ENCODE measurements around the gene FANCB. TPM values are rescaled to one million over a fixed set of nuclear protein-coding genes. Genes with fewer than 3 reads are reported as not detected.

Gene FANCB
- total and polyA plus RNA-seq, 9 of the 15 experiments (the other 6 are each of a cell fraction or from before 2014, with no cell fraction given), result 6.5 to 21.3 (median 14.6) TPM

GRCh38 chrX:14922437-14922836 is 49.6 kb upstream of the FANCB start:
- ChIA-PET POLR2A (no interaction called here), CTCF (ENCODE audit: low intra/inter-chr PET ratio) (no interaction called here)
- Histone ChIP-seq H3K4me1 (replicated peaks in 1 of 2; ENCODE audit: control insufficient read depth in 2 of 2, insufficient read depth in 2 of 2, low read length in 2 of 2) (no peaks in the 10 kb centered on the region), H4K20me1 (replicated peaks; ENCODE audit: control insufficient read depth, insufficient read depth, low read length) (no peaks in the 10 kb centered on the region), H3K27ac (ENCODE audit: extremely low read depth, low read depth, low read length) (no peak overlapping the region), H3K4me2 (ENCODE audit: insufficient read depth, low read length) (no peak overlapping the region), H3K36me3 (ENCODE audit: control insufficient read depth, insufficient read depth, low read length) (0 out of 3 replicates have a peak, but pooled peaks cover 7% of the 10 kb centered on the region), H3K27me3 (ENCODE audit: control insufficient read depth in 2 of 2, insufficient read depth in 2 of 2, low read length in 2 of 2) (no peaks in the 10 kb centered on the region; a peak in 1 of 5 replicates), H3K9me3 (replicated peaks; ENCODE audit: control insufficient read depth, insufficient read depth, low read depth, low read length) (no peaks in the 10 kb centered on the region), H3K4me3 (no peak overlapping the region), H3K9ac (ENCODE audit: insufficient read depth in 1 of 2, low read depth in 2 of 2, low read length in 2 of 2) (no peak overlapping the region), H3K79me2 (ENCODE audit: control insufficient read depth, insufficient read depth, low read length) (no peaks in the 10 kb centered on the region), H3K9me1 (ENCODE audit: control insufficient read depth, insufficient read depth, low read length) (no peaks in the 10 kb centered on the region), H2AFZ (ENCODE audit: low read depth, low read length) (no peak overlapping the region)
- BruUV-seq (replicated peaks), result no TSS peak
- WGBS (ENCODE audit: insufficient coverage, low coverage, missing lambda C conversion rate), result 43% methylated on average over 6 of the region's 6 CpGs
- no peak for TF ChIP-seq ZNF124 (CRISPR knock-in tag; IDR thresholded peaks at IDR 0.05)
- TF ChIP-seq MAFG (tag; conservative IDR thresholded peaks at IDR 0.05), result no peak
- no peak for TF ChIP-seq ELK1 (CRISPR knock-in tag; IDR thresholded peaks at IDR 0.05)
- no peak for TF ChIP-seq NFIC (IDR thresholded peaks at IDR 0.05)
- TF ChIP-seq ZNF589 (CRISPR knock-in tag; IDR thresholded peaks at IDR 0.05; ENCODE audit: low read depth), result no peak
- no peak for TF ChIP-seq ZNF146 (CRISPR knock-in tag; IDR thresholded peaks at IDR 0.05; ENCODE audit: unreplicated experiment)
- no peak for TF ChIP-seq OTX1 (CRISPR knock-in tag; IDR thresholded peaks at IDR 0.05)
- TF ChIP-seq HDAC2 (IDR thresholded peaks at IDR 0.05), result no peak
- TF ChIP-seq E2F3 (CRISPR knock-in tag; IDR thresholded peaks at IDR 0.05), result no peak
- no peak for TF ChIP-seq SIRT6 (IDR thresholded peaks at IDR 0.05; ENCODE audit: low read depth, low read length)
- TF ChIP-seq EWSR1 (IDR thresholded peaks at IDR 0.05; ENCODE audit: borderline replicate concordance, low read depth, partially characterized antibody), result no peak
- no peak for TF ChIP-seq ZNF77 (CRISPR knock-in tag; IDR thresholded peaks at IDR 0.05)
- no peak for TF ChIP-seq NELFE (IDR thresholded peaks at IDR 0.05; ENCODE audit: insufficient read depth, insufficient read length)
- TF ChIP-seq ZNF224 (CRISPR knock-in tag; IDR thresholded peaks at IDR 0.05), result no peak
- TF ChIP-seq ZNF232 (CRISPR knock-in tag; IDR thresholded peaks at IDR 0.05), result no peak
- TF ChIP-seq RFX1 (IDR thresholded peaks at IDR 0.05), result no peak
- no peak for TF ChIP-seq PHB2 (IDR thresholded peaks at IDR 0.05; ENCODE audit: low read depth)
- DNase-seq (ENCODE audit: extremely low read depth in 1 of 4, low spot score in 3 of 4) (no peak), ATAC-seq (no peak; the same call in 2 of the 3 replicates), FAIRE-seq (no peak)
- in situ Hi-C loops (cut with MboI), result no loop called here
- intact Hi-C loops (cut with micrococcal nuclease), result no loop called here

Data from K562 (cell line).